ENCODE data around the gene PUM2.

PUM2 gene

DNA sequence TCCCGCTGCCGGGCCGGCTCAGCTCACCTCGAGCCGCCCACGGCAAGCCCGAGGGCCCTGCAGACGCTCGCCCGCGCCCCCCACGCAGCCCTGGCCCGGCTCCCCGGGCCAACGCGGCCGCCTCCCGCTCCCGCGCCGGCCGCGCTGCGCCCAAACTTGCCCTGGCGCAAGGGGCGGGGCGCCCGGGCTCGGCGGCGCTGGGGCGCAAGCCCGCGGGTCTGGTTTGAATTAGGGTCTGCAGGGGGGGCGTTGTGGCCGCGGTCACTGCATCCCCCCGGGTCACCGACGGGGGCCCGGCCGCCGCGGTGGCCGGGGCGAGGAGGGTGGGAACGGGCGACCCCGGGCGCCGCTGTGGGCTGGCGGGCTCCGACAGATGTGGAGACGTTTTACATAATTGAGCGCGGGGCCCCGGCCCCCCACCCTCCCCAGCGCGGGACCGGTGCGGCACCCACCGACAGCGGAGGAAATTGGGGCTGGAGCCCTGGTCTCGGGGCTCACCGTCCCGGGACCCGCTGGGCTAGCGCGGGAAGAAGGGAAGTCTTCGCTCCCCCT lies 126.4 kb downstream of the PUM2 start:
- peak overlapping the region; percentile 15; the same call in 1 of the 2 replicates for H3K4me3 ChIP-seq (ENCODE audit: low read length)
- DNase-seq (ENCODE audit: low read depth, low spot score) = no peak

DNA sequence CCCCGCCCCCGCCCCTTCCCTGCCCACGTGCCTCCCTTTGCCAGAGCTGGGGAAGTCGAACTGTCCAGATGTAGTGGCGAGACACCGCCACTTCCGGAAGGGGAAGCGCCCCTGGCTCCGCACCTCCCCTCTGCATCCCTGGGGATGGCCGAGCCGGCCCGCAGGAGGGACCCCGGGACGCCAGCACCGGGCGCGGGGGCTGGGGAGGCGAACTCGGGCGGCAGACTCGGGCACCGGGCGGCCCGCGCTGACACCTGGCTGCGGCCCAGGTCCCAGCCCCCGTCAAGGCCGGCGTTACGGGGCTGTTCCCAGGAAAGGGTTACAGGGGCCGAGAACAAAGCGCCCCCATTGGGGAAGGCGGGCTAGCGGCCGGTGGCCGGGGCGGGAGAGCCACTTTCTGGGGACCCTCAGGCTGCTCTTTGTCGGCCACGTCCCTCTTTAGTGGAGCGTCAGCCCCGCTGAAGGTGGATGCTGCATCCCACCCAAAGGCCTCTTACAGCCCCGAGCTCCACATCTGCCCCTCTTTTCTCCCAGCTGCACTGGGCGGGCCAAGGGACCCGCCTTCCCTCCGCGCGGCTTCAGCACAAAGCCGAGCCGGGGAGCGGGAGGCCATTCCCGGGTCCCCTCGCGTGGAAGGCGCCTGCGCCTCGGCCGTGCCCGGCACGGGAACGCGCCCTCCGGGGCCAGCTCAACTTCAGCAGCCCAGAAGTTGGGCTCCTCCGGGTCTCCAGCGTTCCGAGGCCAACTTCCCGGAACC lies 127.1 kb downstream of the PUM2 start:
- no peak for DNase-seq (ENCODE audit: low read depth, low spot score)
- peak overlapping the region; percentile 15; the same call in 1 of the 2 replicates for H3K4me3 ChIP-seq (ENCODE audit: low read length)

DNA sequence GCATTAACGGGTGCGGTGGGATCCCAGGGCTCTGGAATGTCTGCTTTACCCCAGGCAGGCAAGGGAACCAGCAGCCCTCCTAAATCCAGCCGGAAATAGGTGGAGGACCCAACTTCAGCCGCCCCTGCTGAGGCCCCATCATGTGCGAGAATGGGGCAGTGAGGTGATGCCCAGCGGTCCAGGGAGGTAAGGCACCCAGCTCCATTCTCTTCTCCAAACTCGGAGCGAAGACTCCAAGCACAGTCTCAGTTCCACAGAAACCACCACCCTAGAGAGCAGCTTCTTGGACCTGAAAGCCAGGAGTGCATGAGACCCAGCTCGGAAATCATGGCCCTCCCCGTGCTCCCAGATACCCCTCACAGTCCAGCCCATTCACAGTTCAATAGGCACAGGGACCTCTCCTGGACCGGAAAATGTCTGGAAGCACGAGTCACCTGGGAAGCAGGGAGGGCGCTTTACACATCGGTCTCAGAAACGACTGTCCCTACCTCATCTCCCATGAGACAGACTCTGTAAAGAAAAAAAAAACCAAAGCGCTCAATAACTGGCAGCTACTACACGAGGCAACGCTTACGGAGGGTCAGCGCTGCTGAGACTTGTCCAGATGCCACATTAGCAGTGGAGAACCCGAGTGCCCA lies 127.8 kb downstream of the PUM2 start:
- DNase-seq (ENCODE audit: low read depth, low spot score) = no peak
- no peak overlapping the region for H3K4me3 ChIP-seq (ENCODE audit: low read length)

DNA sequence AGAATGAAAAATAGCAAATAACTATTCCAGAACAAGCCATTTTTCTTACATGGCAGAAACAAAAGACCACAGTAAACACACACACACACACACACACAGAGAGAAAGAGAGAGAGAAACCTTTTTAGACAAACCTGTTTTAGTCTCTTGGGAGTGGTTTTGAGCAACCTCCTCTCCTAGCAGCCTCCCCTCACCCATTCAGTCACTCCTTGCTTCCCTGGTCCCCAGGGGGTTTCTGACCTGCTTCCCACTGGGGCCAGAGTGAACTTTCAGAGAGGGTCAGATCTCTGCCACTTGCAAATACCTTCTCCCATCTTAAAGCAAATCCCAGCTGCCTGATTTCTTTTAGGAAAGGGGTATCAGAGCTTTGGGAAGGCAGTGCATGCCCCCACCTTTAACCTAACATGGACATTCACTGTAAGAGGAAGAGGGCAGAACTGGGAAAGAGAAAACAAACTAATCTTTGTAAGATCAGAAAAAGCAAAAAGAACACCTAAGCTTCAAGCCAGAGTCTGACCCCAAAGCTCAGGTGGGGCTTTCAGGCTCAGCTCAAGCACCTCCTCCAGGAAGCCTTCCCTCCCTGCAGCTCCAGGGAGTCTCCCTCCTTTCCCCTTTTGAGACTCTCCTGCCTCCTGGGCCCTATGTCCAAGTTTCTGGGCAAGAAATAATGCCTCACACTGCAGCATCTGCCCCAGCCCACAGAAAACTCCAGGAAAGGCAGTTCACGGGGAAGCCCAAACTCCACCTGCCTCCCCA lies 128.5 kb downstream of the PUM2 start:
- DNase-seq (ENCODE audit: low read depth, low spot score) = no peak
- H3K4me3 ChIP-seq (ENCODE audit: low read length) = no peak overlapping the region

DNA sequence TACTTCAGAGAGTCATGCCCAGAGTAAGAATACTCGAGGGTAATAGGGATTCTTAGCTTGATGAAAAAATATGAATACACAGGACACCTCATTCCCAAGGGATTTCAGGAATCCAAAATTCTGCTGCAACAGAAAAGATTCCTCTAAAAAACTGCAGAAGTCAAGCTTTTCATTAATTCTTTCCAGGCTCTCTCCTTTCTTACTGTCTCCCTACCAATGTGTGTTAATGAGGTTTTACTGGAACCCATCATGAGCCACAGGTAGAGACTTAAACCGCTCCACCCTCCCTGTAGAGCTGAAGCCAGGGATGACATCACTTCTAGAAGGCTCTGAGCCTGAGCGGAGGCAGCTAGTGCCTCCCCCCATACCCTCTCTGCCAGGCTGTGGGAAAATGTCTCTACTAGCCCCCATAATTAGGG lies 129.1 kb downstream of the PUM2 start:
- no peak for DNase-seq (ENCODE audit: low read depth, low spot score)
- no peak overlapping the region for H3K4me3 ChIP-seq (ENCODE audit: low read length)

DNA sequence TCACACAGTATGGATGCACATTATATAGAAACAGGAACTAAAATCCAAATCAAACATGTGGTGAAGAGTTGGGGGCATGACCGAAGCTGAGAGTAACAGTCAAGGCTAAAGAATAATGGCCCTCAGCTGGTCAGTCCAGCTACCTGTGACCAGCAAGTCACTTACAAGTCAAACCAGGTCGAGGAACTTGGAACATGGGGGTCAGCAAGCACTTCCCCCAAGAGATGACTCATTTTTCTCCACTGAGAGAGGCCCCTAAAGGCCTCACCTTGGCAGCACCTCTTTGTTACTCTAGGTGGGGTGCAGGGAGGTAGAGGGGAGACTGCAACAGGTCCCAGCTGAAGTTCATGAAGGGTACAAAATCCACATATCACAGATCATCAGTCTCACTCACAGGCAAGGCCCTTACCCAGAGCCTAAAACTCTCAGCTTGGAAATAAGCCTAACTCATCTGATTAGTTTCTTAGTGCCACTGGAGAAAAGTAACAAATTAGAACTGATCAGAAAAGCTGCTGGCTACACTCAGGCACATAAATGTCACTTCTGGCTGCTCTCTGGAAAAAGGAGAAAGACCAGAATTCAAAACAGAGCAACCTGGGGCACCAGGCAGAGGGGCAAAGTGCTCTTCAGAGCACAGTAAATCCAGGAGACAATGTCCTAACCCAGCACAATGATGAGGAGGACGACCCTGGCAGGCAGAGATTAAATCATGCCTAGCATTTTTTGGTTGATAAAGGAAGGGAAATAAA lies 129.7 kb downstream of the PUM2 start:
- DNase-seq (ENCODE audit: low read depth, low spot score) = no peak
- no peak overlapping the region for H3K4me3 ChIP-seq (ENCODE audit: low read length)

DNA sequence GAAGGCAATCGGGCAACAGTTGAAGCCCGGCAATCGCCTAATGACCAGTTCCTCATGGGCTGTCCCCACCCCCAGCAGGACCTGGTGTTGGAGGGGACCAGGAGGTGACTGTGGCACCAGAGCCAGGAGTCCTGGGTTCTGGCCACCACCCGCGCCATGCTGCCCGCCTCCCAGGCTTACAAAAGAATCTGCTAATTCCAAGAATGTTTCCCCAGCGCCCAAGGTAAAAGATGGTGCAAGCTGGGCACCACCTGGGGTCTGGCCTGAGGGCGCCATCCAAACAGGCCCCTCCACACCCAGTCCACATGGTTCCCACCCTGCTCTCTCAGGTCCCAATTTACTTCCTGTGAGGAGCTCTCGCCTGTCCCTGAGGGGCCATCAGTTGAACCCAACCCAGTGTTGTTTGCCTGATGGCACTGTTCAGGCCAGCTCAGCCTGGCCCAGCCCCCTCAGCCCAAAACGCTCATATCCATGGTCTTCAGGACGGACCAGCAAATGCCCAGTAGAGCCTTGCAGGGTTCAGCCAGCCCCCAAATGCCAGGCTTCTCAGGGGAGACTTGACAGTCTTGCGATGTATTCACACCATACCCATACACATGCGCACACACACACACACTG lies 130.8 kb downstream of the PUM2 start:
- no peak for DNase-seq (ENCODE audit: low read depth, low spot score)
- no peak overlapping the region for H3K4me3 ChIP-seq (ENCODE audit: low read length)

DNA sequence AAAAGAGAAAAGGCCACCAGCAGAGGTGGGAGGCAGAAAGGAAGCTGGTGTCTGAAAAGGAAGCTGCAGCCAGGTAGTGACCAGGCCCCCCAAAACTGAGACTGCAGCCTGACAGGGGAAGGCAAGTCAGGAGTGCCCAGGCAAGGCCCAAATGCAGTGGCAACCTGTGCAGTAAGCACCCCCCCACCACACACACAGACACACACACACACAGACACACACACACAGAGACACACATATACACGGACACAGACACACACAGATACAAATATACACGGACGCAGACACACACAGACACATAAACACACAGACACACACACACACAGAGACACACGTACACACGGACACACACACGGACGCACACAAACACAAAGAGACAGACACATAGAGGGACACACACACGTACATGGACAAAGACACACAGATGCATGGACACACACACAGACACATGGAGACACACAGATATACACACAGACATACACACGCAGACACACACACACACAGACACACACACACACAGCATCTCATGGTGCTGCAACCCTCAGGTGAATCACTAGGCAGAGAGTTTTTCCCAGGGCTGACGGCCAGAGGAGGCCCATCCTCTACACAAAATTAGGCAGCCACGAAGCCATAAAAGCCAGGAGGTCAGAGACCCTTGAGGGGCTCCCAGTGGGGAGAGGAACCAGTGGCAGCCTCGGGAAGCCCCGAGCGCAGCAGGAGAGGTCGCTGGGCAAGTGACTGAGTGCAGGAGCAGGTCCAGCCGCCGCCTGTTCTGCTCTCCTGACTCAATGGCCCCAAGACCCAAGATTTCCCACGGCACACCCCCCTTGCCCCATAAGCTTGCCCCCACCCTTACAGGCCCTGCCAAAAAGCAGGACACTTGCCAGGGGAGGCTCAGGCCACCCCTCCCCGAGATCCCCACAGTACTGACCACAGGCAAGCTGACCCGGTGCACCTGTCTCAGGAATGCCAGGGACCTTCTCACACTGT lies 132.0 kb downstream of the PUM2 start:
- no peak overlapping the region for H3K4me3 ChIP-seq (ENCODE audit: low read length)
- DNase-seq (ENCODE audit: low read depth, low spot score) = no peak

DNA sequence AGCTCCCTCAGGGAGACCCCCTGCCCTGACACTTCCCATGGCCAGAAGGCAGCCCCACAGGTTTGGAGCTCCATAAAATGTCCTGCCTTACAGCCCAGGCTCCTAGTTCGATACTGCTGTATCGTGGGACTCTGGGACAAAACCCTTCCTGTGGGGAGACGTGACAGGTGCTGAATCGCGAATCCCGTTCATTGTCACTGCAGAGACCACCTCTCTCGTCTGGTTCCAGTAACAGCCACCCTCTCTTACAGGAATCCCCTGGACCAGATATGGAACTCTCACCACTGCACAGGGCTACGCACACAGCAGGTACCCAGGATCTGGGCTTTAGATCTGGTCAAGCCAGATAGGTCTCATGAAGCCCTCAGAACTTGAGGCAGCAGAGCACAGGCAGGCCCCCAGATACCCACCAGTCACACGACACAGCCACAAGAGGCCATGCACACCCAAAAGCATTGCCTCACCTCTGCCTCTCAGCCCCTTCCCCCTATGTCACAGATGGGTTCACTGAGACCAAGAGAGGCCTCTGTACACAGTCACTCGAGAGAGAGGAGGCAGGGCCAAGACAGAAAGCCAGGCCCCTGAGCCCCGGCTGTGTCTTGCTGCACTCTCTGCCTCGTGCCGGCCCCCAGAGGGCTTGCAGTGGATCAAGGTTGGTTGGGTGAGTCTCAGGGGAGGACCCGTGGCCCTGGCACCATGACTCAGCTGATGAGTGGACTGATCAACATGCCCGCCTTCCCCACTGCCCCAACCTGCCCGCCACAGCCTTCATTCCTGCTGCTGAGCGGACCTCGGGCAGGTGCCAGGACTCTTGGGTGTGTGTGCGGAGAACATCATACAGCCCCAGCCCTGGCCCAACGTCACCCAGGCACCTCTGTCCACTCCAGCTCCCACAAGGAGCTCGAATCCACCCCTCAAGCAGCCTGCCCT lies 133.3 kb downstream of the PUM2 start:
- no peak overlapping the region for H3K4me3 ChIP-seq (ENCODE audit: low read length)
- DNase-seq (ENCODE audit: low read depth, low spot score) = no peak

DNA sequence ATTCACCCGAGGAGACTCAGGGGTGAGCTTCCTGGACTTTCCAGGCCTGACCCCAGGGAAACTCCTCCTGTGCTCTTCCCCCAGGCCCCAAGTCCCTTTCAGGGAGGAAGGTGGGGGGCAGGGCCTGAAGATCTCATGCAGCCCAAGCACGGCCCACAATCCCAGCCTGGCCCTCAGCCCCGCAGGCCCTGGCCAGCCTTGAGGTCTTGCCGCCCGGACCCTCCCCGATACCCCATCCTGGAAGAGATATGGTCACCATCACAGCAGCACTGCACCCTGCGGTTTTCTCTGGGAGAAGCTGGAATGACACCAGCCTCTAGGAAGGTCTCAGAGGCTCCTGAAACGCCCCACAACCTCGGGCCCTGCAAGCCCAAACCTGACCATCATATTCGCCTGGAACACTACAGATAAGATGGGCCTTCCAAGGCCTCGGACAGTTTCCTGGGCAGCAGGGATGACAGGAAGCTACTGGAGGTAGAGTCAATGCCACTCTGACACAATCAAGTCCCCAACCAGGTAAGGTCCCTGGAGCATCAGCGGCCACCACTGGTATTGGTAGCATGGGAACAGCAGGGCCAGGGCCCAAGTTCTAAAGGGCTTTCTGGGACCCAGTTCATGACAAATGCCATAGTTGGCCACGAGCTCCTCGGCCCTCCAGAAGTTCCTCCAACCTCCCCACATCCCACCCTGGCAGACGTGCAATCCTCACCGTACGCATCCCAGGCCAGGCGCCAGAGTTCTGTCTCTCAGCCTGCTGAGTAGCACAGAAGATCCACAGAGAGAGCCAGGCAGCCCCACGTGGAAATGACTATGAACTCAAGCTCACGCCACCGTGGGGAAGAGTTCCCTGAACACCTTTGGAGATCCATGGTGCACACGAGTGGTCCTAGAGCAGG lies 134.3 kb downstream of the PUM2 start:
- no peak for DNase-seq (ENCODE audit: low read depth, low spot score)
- H3K4me3 ChIP-seq (ENCODE audit: low read length) = no peak overlapping the region

DNA sequence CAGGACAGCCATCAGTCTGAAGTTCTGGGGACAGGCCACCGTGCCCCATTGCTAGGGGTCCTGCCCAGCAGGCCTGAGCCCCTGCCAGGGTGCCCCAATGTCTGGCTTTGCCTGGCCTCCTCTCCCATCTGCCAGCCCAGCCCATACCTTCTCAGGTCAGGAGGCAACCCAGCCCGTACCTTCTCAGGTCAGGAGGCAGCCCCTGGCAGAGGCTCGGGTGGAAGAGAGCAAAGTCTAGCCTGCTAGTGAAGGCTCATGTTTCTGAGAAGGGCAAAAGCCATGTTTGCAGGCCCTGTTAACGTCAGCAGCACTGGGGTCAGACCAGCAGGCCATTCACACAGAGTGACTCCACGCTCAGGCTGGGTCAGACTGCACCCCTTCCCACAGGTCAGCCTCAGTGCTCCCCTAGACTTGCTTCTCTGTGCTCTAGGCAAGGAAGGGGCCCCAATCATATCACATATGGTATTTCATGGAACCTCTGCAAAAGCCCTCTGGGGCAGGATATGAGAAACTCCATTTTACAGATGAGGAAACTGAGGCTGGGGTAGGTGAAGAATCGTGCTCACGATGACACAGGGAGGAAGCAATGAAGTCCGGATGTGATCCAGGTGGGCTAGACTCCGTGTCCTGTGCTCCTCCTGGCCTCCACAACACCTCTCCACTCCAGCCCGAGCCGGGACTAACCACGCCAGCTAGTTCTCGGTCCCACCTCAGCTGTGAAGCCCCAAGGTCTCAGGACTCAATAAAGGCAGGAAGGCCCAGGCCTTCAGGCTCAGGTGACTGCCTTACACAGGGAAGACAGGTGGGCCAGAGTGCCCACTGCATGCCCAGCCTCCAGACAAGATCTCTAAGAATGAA lies 135.2 kb downstream of the PUM2 start:
- no peak overlapping the region for H3K4me3 ChIP-seq (ENCODE audit: low read length)
- DNase-seq (ENCODE audit: low read depth, low spot score) = no peak

DNA sequence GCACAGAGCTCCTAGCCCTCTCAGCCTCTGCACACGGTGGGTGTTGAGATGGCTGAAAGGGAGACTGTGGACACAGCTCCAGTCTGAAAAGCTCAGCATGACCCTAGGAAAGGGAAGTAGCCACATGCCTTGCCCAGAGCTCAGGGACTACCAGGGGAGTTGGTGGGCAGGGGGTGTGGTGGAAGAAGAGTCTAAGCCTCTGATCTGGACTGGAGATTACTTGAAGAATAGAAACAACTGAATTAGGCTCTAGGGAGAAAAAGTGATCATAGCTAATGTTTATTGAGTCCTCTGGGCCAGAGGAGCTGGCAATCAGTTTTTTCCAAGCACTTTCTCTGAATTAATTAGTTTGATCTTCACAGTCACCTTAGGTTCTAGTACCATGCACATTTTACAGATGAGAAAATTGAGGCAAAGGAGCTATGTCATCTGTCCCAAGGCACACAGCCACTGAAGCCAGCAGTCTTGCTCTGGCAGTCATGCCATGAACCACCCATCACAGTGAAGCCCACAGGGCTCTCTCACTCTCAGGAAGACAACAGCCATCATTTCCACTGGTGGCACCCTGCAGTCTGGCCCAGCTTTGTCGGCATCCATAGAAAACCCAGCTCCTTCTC lies 136.0 kb downstream of the PUM2 start:
- no peak for DNase-seq (ENCODE audit: low read depth, low spot score)
- H3K4me3 ChIP-seq (ENCODE audit: low read length) = no peak overlapping the region

DNA sequence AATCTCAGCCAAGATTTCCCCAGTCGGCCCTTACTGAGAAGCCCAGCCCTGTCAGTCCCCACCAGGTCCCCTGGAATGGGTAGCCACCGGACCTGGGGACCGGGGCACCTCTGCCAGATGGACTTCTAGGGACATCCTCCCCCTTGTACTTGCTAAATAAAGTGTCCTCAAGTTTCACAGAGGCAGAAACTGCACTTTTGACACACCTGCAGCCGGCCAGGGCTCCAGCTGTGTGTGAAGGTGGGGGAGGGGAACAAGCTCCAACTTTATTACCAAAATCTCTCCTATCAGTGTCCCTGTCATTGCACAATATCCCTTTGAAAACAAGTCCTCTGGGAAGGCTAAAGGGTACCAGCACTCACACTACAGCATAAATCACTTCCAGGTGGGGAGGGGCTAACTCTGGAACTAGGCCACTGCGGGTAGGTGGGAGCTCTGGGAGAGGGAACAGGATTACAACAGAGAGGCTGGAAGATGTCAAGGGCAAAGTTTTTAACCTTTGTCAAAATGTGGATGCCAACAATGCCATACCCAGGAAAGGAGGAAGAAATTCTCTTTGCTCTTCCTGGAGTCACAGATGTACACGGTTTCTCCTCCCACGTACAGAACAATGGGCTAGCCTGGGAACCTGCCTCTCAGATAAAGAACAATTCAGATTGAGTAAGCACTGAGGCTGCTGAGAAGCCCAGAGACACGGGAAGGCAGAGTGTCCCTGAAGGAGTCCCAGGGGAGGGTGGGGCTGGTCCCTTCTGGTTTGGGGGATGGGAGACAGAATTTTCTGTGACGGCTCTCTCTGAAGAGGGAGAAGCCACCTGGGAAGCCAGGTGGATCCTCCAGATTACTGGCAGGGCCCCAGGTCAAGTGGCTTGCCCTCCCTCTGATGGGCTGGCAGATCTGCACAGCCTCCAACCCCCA lies 136.7 kb downstream of the PUM2 start:
- H3K4me3 ChIP-seq (ENCODE audit: low read length) = no peak overlapping the region
- DNase-seq (ENCODE audit: low read depth, low spot score) = no peak
